ENCODE data around the gene MED20.

Gene MED20

GRCh38 chr6:41887331-41887751 lies 33.6 kb downstream of the MED20 start:
- Histone ChIP-seq H3K9ac (ENCODE audit: low read length) (no peak overlapping the region), H3K4me1 (ENCODE audit: control insufficient read depth, insufficient read depth, low read length) (no peaks in the 10 kb centered on the region), H3K27ac (ENCODE audit: low read depth, low read length) (no peak overlapping the region), H3K27me3 (ENCODE audit: control insufficient read depth, insufficient read depth, low read length) (no peaks in the 10 kb centered on the region), H3K4me3 (ENCODE audit: low read length) (no peak overlapping the region), H3K36me3 (ENCODE audit: control insufficient read depth, insufficient read depth, low read length) (no peaks in the 10 kb centered on the region)

GRCh38 chr6:41885930-41886329 lies 35.0 kb downstream of the MED20 start:
- Histone ChIP-seq H3K27ac (ENCODE audit: low read depth, low read length) (no peak overlapping the region), H3K9ac (ENCODE audit: low read length) (no peak overlapping the region), H3K36me3 (ENCODE audit: control insufficient read depth, insufficient read depth, low read length) (no peaks in the 10 kb centered on the region), H3K4me1 (ENCODE audit: control insufficient read depth, insufficient read depth, low read length) (no peaks in the 10 kb centered on the region), H3K4me3 (ENCODE audit: low read length) (no peak overlapping the region), H3K27me3 (ENCODE audit: control insufficient read depth, insufficient read depth, low read length) (no peaks in the 10 kb centered on the region)

GRCh38 chr6:41884957-41885356 lies 36.0 kb downstream of the MED20 start:
- H3K4me3 ChIP-seq (ENCODE audit: low read length): no peak overlapping the region
- no peak overlapping the region for H3K27ac ChIP-seq (ENCODE audit: low read depth, low read length)
- no peak overlapping the region for H3K9ac ChIP-seq (ENCODE audit: low read length)
- no peaks in the 10 kb centered on the region for H3K27me3 ChIP-seq (ENCODE audit: control insufficient read depth, insufficient read depth, low read length)
- H3K4me1 ChIP-seq (ENCODE audit: control insufficient read depth, insufficient read depth, low read length): no peaks in the 10 kb centered on the region
- H3K36me3 ChIP-seq (ENCODE audit: control insufficient read depth, insufficient read depth, low read length): no peaks in the 10 kb centered on the region

GRCh38 chr6:41881506-41881905 lies 39.4 kb downstream of the MED20 start:
- no peak overlapping the region for H3K4me3 ChIP-seq (ENCODE audit: low read length)
- H3K4me1 ChIP-seq (ENCODE audit: control insufficient read depth, insufficient read depth, low read length): no peaks in the 10 kb centered on the region
- no peak overlapping the region for H3K9ac ChIP-seq (ENCODE audit: low read length)
- no peaks in the 10 kb centered on the region for H3K27me3 ChIP-seq (ENCODE audit: control insufficient read depth, insufficient read depth, low read length)
- H3K36me3 ChIP-seq (ENCODE audit: control insufficient read depth, insufficient read depth, low read length): no peaks in the 10 kb centered on the region
- H3K27ac ChIP-seq (ENCODE audit: low read depth, low read length): no peak overlapping the region

- Histone ChIP-seq H3K36me3 (ENCODE audit: control insufficient read depth, insufficient read depth, low read length) (no peaks in the 10 kb centered on the region), H3K9ac (ENCODE audit: low read length) (no peak overlapping the region), H3K4me1 (ENCODE audit: control insufficient read depth, insufficient read depth, low read length) (no peaks in the 10 kb centered on the region), H3K27ac (ENCODE audit: low read depth, low read length) (no peak overlapping the region), H3K27me3 (ENCODE audit: control insufficient read depth, insufficient read depth, low read length) (no peaks in the 10 kb centered on the region), H3K4me3 (ENCODE audit: low read length) (no peak overlapping the region)
Observed at GRCh38 chr6:41878961-41879405, 42.0 kb downstream of the MED20 start.

- no peak overlapping the region for H3K9ac ChIP-seq (ENCODE audit: low read length)
- no peaks in the 10 kb centered on the region for H3K4me1 ChIP-seq (ENCODE audit: control insufficient read depth, insufficient read depth, low read length)
- H3K27me3 ChIP-seq (ENCODE audit: control insufficient read depth, insufficient read depth, low read length): no peaks in the 10 kb centered on the region
- no peaks in the 10 kb centered on the region for H3K36me3 ChIP-seq (ENCODE audit: control insufficient read depth, insufficient read depth, low read length)
- H3K4me3 ChIP-seq (ENCODE audit: low read length): no peak overlapping the region
- no peak overlapping the region for H3K27ac ChIP-seq (ENCODE audit: low read depth, low read length)
Observed at GRCh38 chr6:41878246-41878645, 42.7 kb downstream of the MED20 start.

- Histone ChIP-seq H3K9ac (ENCODE audit: low read length) (no peak overlapping the region), H3K27me3 (ENCODE audit: control insufficient read depth, insufficient read depth, low read length) (no peaks in the 10 kb centered on the region), H3K4me1 (ENCODE audit: control insufficient read depth, insufficient read depth, low read length) (no peaks in the 10 kb centered on the region), H3K4me3 (ENCODE audit: low read length) (no peak overlapping the region), H3K27ac (ENCODE audit: low read depth, low read length) (no peak overlapping the region), H3K36me3 (ENCODE audit: control insufficient read depth, insufficient read depth, low read length) (no peaks in the 10 kb centered on the region)
Observed at GRCh38 chr6:41877051-41877680, 43.8 kb downstream of the MED20 start.

- no peaks in the 10 kb centered on the region for H3K36me3 ChIP-seq (ENCODE audit: control insufficient read depth, insufficient read depth, low read length)
- no peak overlapping the region for H3K4me3 ChIP-seq (ENCODE audit: low read length)
- no peaks in the 10 kb centered on the region for H3K27me3 ChIP-seq (ENCODE audit: control insufficient read depth, insufficient read depth, low read length)
- no peaks in the 10 kb centered on the region for H3K4me1 ChIP-seq (ENCODE audit: control insufficient read depth, insufficient read depth, low read length)
- H3K9ac ChIP-seq (ENCODE audit: low read length): no peak overlapping the region
- H3K27ac ChIP-seq (ENCODE audit: low read depth, low read length): no peak overlapping the region
Observed at GRCh38 chr6:41874741-41875140, 46.2 kb downstream of the MED20 start.

- Histone ChIP-seq H3K9ac (ENCODE audit: low read length) (no peak overlapping the region), H3K27me3 (ENCODE audit: control insufficient read depth, insufficient read depth, low read length) (no peaks in the 10 kb centered on the region), H3K36me3 (ENCODE audit: control insufficient read depth, insufficient read depth, low read length) (no peaks in the 10 kb centered on the region), H3K27ac (ENCODE audit: low read depth, low read length) (no peak overlapping the region), H3K4me1 (ENCODE audit: control insufficient read depth, insufficient read depth, low read length) (no peaks in the 10 kb centered on the region), H3K4me3 (ENCODE audit: low read length) (no peak overlapping the region)
Observed at GRCh38 chr6:41872147-41872546, 48.8 kb downstream of the MED20 start.

- Histone ChIP-seq H3K4me1 (ENCODE audit: control insufficient read depth, insufficient read depth, low read length) (no peaks in the 10 kb centered on the region), H3K27ac (ENCODE audit: low read depth, low read length) (no peak overlapping the region), H3K27me3 (ENCODE audit: control insufficient read depth, insufficient read depth, low read length) (no peaks in the 10 kb centered on the region), H3K36me3 (ENCODE audit: control insufficient read depth, insufficient read depth, low read length) (no peaks in the 10 kb centered on the region), H3K4me3 (ENCODE audit: low read length) (no peak overlapping the region), H3K9ac (ENCODE audit: low read length) (no peak overlapping the region)
Observed at GRCh38 chr6:41871691-41872090, 49.2 kb downstream of the MED20 start.

- Histone ChIP-seq H3K36me3 (ENCODE audit: control insufficient read depth, insufficient read depth, low read length) (no peaks in the 10 kb centered on the region), H3K27me3 (ENCODE audit: control insufficient read depth, insufficient read depth, low read length) (no peaks in the 10 kb centered on the region)
Observed at GRCh38 chr6:41859356-41859755, 61.6 kb downstream of the MED20 start.

GRCh38 chr6:41858703-41859102 lies 62.2 kb downstream of the MED20 start:
- Histone ChIP-seq H3K36me3 (ENCODE audit: control insufficient read depth, insufficient read depth, low read length) (no peaks in the 10 kb centered on the region), H3K27me3 (ENCODE audit: control insufficient read depth, insufficient read depth, low read length) (no peaks in the 10 kb centered on the region), H3K4me3 (ENCODE audit: low read length) (no peak overlapping the region), H3K9ac (ENCODE audit: low read length) (no peak overlapping the region), H3K4me1 (ENCODE audit: control insufficient read depth, insufficient read depth, low read length) (no peaks in the 10 kb centered on the region), H3K27ac (ENCODE audit: low read depth, low read length) (no peak overlapping the region)

More at GRCh38 chr6:41859356-41859755, 61.6 kb downstream of the MED20 start:
- no peak overlapping the region for H3K4me3 ChIP-seq (ENCODE audit: low read length)
- no peaks in the 10 kb centered on the region for H3K4me1 ChIP-seq (ENCODE audit: control insufficient read depth, insufficient read depth, low read length)
- H3K27ac ChIP-seq (ENCODE audit: low read depth, low read length): no peak overlapping the region
- no peak overlapping the region for H3K9ac ChIP-seq (ENCODE audit: low read length)
